Mesothelial cell of epicardium (in vitro differentiated cells): ENCODE data around the gene PDZRN4. TPM values are rescaled to one million over a fixed set of nuclear protein-coding genes. Genes with fewer than 3 reads are reported as not detected.
"Not testable (repeated sequence)": the region's sequence is repeated elsewhere in the genome, so short reads cannot be mapped to it uniquely, and the experiment has no call there.

Experiments used
- DNase-seq, 2 experiments: peaks; one replicate each; pipeline ENCODE4 v3.0.0; 2021; ENCODE audit warnings: low spot score in 2 of 2; ENCODE audit not compliant: unreplicated experiment in 2 of 2
- H3K27ac Mint-ChIP-seq: 2 replicates; pipeline ENCODE4 v1.8.0; 2021; ENCODE audit warnings: mixed read lengths
- H3K27me3 Mint-ChIP-seq: 2 replicates; pipeline ENCODE4 v1.8.0; 2021; ENCODE audit warnings: low read depth, mixed read lengths
- H3K36me3 Mint-ChIP-seq: 2 replicates; pipeline ENCODE4 v1.8.0; 2021; ENCODE audit warnings: mixed read lengths
- H3K4me1 Mint-ChIP-seq: 2 replicates; pipeline ENCODE4 v1.8.0; 2021; ENCODE audit warnings: mixed read lengths
- H3K4me3 Mint-ChIP-seq: 2 replicates; pipeline ENCODE4 v1.8.0; 2021; ENCODE audit warnings: mild to moderate bottlenecking, moderate library complexity, mixed read lengths
- H3K9me3 Mint-ChIP-seq: 2 replicates; pipeline ENCODE4 v1.8.0; 2021; ENCODE audit warnings: mixed read lengths
- total RNA-seq: library from RNA; stranded (reverse); gene quantifications from 3 replicates; pipeline ENCODE4 v1.2.1, GENCODE V29; 2021
- TF ChIP-seq, protein P1 (sequence below): fragments of 200-600 bp; sonication (generic); IDR thresholded peaks from one replicate; pipeline ENCODE4 v1.5.0; 2021; ENCODE audit warnings: antibody characterized with exemption; ENCODE audit not compliant: unreplicated experiment

PDZRN4 gene
- total RNA-seq, 1 donor from 2014 or later = 1.5 TPM

DNA sequence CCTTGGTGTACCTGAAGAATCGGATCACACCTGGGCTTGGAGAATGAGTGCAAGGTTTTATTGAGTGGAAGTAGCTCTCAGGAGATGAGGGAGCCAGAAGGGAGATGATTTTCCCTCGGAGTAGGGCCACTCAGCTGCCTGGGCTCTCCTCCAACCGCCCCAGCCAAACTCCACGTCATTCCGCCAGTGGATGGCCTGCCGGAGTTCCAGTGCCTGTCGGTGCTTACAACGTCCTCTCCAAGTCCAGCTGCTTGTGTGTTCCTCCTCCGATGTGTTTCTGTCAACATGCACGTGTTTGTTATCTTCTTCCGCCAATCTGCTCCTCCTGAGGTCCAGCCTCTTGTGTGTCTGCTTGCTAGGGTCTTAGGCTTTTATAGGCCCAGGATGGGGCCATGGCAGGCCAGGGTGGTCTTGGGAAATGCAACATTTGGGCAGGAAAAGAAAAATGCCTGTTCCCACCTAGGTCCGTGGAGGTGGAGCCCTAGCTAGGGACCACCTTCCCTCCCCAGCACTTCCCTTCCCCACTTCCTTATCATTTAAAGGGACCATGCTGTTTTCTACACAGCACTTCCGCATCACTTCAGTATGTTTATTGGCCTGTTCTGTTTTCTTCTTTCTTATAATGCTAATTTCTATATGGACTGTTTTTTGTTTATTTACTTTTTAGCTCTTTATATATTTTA lies 343.2 kb downstream of the PDZRN4 start:
- peaks cover 18% of the 10 kb centered on the region for H3K4me1 Mint-ChIP-seq
- DNase-seq = no peak
- no peaks in the 10 kb centered on the region for H3K9me3 Mint-ChIP-seq
- H3K27me3 Mint-ChIP-seq = no peaks in the 10 kb centered on the region
- H3K36me3 Mint-ChIP-seq = no peaks in the 10 kb centered on the region
- no peak overlapping the region for H3K27ac Mint-ChIP-seq
- TF ChIP-seq, protein P1, sequence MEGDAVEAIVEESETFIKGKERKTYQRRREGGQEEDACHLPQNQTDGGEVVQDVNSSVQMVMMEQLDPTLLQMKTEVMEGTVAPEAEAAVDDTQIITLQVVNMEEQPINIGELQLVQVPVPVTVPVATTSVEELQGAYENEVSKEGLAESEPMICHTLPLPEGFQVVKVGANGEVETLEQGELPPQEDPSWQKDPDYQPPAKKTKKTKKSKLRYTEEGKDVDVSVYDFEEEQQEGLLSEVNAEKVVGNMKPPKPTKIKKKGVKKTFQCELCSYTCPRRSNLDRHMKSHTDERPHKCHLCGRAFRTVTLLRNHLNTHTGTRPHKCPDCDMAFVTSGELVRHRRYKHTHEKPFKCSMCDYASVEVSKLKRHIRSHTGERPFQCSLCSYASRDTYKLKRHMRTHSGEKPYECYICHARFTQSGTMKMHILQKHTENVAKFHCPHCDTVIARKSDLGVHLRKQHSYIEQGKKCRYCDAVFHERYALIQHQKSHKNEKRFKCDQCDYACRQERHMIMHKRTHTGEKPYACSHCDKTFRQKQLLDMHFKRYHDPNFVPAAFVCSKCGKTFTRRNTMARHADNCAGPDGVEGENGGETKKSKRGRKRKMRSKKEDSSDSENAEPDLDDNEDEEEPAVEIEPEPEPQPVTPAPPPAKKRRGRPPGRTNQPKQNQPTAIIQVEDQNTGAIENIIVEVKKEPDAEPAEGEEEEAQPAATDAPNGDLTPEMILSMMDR = no peak
- H3K4me3 Mint-ChIP-seq = no peak overlapping the region

DNA sequence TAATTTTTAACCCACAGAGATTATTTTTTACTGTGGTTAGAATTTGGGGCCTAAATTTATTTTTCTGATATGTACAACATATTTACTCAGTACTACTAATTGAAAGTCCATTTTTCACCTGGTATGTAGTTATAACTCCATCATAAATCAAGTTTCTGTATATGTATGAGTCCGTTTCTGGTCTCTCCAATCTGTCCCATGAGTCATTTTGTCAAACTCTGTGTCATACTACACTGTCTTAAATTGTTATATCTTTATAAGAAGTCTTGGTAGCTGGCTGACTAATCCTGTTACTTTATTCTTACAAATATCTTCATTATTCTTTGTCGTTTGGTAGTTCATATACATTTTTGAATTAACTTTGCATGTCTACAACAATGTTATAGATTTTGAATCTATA lies 344.0 kb downstream of the PDZRN4 start:
- no peak for DNase-seq
- H3K36me3 Mint-ChIP-seq = no peaks in the 10 kb centered on the region
- H3K27me3 Mint-ChIP-seq = no peaks in the 10 kb centered on the region
- TF ChIP-seq, protein P1 = no peak
- peaks cover 13% of the 10 kb centered on the region for H3K4me1 Mint-ChIP-seq
- H3K27ac Mint-ChIP-seq = no peak overlapping the region
- no peak overlapping the region for H3K4me3 Mint-ChIP-seq
- no peaks in the 10 kb centered on the region for H3K9me3 Mint-ChIP-seq

DNA sequence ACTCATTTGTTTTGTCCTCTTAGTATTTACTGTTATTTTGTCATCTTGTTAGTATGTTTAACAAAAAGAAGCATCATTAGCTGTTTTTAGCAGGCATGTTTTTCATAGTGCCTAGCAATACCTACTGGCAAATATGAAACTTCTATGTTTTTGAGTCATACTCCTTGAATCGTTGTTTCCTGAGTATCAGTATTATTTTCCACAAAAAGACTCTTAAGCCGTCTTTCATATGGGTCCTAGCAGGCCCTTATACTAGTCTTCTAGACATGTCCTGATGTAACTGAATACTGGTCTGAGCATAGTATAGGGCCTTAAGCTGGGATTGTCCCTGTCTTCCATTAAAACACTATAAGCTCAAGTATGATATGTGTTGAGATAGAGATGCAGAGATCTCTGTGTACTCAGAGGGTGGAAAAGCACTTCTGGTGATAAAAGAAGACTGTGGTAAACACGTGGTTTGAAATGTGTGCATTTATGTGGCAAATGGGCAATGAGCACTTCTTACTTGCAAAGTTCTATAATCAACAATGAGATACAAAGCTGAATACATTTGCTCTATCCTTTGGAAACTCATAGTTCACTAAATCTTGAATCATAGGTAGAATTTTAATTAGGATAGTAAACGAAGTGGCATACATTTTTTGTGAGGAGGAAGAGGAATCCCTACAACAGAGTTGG lies 348.8 kb downstream of the PDZRN4 start:
- Mint-ChIP-seq H3K27ac (no peak overlapping the region), H3K4me1 (peaks cover 11% of the 10 kb centered on the region), H3K9me3 (no peaks in the 10 kb centered on the region), H3K27me3 (no peaks in the 10 kb centered on the region), H3K36me3 (no peaks in the 10 kb centered on the region), H3K4me3 (no peak overlapping the region)
- TF ChIP-seq, protein P1 = no peak
- DNase-seq = no peak

DNA sequence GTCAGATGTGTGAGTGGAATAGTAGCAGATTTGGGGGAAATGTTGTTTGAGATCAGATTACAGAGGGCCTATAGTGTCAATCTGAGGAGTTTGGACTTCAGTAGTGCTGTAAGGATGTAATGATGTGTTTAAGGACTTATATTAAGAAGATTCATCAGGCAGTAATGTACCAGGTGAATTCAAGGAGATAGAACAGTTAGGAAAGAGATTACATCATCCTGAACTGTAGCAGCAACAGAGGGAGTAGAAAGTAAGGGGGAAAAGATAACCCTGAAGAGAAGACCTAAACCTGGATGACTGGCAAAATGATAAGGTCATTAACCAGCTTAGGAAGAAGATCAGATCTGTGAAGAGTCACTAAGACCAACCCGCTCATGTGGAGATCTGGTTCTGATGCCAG lies 349.4 kb downstream of the PDZRN4 start:
- peaks cover 11% of the 10 kb centered on the region for H3K4me1 Mint-ChIP-seq
- no peaks in the 10 kb centered on the region for H3K27me3 Mint-ChIP-seq
- TF ChIP-seq, protein P1 = no peak
- no peaks in the 10 kb centered on the region for H3K9me3 Mint-ChIP-seq
- no peak for DNase-seq
- no peak overlapping the region for H3K4me3 Mint-ChIP-seq
- H3K36me3 Mint-ChIP-seq = no peaks in the 10 kb centered on the region
- H3K27ac Mint-ChIP-seq = no peak overlapping the region

DNA sequence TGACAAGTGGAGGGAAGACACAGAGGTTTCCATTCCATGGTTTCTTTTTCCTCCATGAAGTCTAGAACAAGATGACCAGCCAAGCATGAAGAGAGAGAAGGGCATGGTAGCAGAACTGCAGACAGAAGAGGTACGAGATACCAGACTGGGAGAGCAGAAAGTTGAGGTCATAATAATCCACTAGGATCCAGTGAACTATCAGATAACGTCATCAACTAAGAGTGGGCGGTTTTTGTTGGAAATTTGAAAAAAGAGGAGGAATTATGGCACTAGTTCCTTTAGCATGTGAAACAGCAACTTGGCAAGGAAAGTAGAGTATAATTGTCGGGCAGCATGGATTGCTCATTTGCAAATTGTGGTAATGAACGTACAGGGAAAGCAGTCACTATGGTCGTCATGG lies 357.6 kb downstream of the PDZRN4 start:
- Mint-ChIP-seq H3K9me3 (peaks cover 9% of the 10 kb centered on the region), H3K36me3 (no peaks in the 10 kb centered on the region), H3K4me1 (no peaks in the 10 kb centered on the region), H3K4me3 (no peak overlapping the region), H3K27ac (no peak overlapping the region), H3K27me3 (peaks cover 4% of the 10 kb centered on the region)
- TF ChIP-seq, protein P1 = no peak
- no peak for DNase-seq

DNA sequence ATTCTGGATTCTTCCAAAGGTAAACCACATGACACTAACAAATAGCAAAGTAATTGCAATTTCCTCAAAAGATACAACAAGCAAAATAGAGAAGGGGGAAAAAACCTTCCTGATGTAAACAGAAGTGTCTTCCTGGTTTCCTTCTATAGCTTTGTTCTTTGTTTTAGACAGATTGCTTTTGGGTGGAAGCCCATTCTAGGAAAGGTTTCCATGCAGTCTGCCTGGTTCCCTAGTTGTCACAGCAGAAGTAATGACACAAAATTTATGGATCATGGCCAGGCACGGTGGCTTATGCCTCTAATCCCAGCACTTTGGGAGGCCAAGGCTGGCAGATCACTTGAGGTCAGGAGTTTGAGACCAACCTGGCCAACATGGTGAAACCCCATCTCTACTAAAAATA lies 359.0 kb downstream of the PDZRN4 start:
- not testable (repeated sequence) for H3K36me3 Mint-ChIP-seq, DNase-seq, H3K27me3 Mint-ChIP-seq, H3K4me3 Mint-ChIP-seq, H3K4me1 Mint-ChIP-seq, H3K27ac Mint-ChIP-seq, H3K9me3 Mint-ChIP-seq
